ENCODE results near the gene ARHGEF39. TPM values are rescaled to one million over a fixed set of nuclear protein-coding genes. Genes with fewer than 3 reads are reported as not detected.
"Not testable (repeated sequence)": the region's sequence is repeated elsewhere in the genome, so short reads cannot be mapped to it uniquely, and the experiment has no call there.

ARHGEF39 gene
- total and polyA plus RNA-seq, 2 experiments from 2014 or later: 5.6 to 12.6 TPM

DNA sequence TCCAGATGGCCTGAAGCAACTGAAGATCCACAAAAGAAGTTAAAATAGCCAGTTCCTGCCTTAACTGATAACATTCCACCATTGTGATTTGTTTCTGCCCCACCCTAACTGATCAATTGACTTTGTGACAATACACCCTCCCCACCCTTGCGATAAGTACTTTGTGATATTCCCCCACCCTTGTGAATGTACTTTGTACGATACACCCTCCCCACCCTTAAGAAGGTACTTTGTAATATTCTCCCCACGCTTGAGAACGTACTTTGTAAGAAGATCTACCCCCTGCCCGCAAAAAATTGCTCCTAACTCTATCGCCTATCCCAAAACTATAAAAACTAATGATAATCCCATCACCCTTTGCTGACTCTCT is 28.1 kb downstream of the ARHGEF39 start:
- not testable (repeated sequence) for H3K4me1 ChIP-seq (ENCODE audit: low read depth); H3K27ac ChIP-seq; H3K9me3 ChIP-seq (ENCODE audit: low read depth); H3K27me3 ChIP-seq; DNase-seq (ENCODE audit: low read depth in 1 of 2, low spot score in 1 of 2); H3K36me3 ChIP-seq; H3K4me3 ChIP-seq

DNA sequence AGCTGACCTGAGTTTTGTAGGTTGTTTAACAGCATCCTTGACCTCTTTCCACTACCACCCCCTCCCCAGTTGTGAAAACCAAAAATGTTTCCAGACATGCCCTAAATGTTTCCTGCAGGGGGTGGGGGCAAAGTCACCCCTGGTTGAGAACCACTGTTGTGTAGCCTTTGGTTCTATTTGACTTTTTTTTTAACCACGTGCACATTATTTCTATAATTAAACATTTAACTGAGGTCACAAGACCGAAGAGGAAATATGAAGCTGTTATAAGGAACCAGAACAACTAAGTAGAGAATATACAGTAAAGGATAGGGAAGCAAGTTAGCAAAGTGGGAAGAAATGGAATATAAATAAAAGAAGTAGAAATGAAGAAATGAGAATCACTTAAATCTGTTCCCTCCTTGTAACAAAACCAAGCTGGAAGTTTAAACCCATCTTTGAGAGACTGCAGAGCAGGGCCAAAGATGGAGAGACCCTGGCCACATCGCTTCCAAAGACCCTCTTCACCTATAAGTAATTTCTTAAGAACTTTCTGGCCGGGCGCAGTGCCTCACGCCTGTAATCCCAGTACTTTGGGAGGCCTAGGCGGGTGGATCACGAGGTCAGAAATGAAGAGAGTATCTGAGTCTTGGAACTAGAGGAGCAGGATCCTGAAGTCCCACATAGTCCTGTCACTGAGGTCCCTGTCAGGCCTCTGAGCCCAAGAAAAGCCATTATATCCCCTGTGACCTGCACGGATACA is 28.7 kb downstream of the ARHGEF39 start:
- H3K9me3 ChIP-seq (ENCODE audit: low read depth): no peaks in the 10 kb centered on the region
- no peak overlapping the region for H3K4me3 ChIP-seq
- DNase-seq (ENCODE audit: low read depth in 1 of 2, low spot score in 1 of 2): no peak
- no peaks in the 10 kb centered on the region for H3K27me3 ChIP-seq
- TF ChIP-seq, protein P1, sequence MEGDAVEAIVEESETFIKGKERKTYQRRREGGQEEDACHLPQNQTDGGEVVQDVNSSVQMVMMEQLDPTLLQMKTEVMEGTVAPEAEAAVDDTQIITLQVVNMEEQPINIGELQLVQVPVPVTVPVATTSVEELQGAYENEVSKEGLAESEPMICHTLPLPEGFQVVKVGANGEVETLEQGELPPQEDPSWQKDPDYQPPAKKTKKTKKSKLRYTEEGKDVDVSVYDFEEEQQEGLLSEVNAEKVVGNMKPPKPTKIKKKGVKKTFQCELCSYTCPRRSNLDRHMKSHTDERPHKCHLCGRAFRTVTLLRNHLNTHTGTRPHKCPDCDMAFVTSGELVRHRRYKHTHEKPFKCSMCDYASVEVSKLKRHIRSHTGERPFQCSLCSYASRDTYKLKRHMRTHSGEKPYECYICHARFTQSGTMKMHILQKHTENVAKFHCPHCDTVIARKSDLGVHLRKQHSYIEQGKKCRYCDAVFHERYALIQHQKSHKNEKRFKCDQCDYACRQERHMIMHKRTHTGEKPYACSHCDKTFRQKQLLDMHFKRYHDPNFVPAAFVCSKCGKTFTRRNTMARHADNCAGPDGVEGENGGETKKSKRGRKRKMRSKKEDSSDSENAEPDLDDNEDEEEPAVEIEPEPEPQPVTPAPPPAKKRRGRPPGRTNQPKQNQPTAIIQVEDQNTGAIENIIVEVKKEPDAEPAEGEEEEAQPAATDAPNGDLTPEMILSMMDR (IDR thresholded peaks at IDR 0.05; ENCODE audit: low read depth, low read length): no peak
- no peaks in the 10 kb centered on the region for H3K36me3 ChIP-seq
- no peak overlapping the region for H3K27ac ChIP-seq
- H3K4me1 ChIP-seq (ENCODE audit: low read depth): peaks cover 9% of the 10 kb centered on the region

DNA sequence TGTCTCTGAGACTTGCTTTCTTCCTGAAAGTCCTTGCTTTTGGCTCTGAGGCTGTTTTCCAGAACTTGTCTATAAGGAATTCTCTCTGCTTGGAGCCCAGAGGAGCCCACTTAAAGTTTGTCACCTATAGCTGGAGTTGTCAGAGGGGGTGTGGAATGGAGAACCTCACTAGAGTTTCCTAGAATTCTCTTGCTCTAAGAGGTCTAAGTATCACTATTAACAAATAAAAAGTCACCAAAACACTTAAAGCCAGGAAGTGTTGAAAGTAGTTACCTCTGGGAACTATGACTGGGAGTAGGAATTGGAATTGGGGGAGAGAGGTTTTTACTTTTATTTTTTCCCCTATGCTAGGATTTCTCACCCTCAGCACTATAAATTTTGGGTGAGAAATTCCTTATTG is 29.3 kb downstream of the ARHGEF39 start:
- TF ChIP-seq, protein P1 (IDR thresholded peaks at IDR 0.05; ENCODE audit: low read depth, low read length): no peak
- no peaks in the 10 kb centered on the region for H3K27me3 ChIP-seq
- peaks cover 9% of the 10 kb centered on the region for H3K4me1 ChIP-seq (ENCODE audit: low read depth)
- no peaks in the 10 kb centered on the region for H3K36me3 ChIP-seq
- no peak overlapping the region for H3K4me3 ChIP-seq
- no peak for DNase-seq (ENCODE audit: low read depth in 1 of 2, low spot score in 1 of 2)
- H3K9me3 ChIP-seq (ENCODE audit: low read depth): no peaks in the 10 kb centered on the region
- H3K27ac ChIP-seq: peak overlapping the region; percentile 82

DNA sequence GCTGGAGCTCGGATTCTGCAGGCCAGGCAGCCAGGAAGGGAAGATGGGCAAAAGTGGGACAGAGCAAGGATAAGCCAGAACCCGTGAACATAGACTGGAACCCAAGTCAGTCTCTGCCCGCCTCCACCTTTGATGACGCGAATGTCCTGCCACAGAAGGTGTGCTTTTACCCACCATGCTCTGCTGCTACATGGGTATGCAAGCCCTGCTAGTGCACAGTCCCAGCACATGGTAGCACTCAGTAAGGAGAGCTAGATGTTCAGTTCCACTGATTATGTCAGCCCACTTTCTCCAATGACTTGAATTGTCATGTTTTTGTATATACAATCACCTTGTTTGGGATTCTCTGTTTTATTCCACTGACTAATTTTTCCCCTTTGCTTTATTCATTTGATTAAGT is 35.4 kb downstream of the ARHGEF39 start:
- no peak overlapping the region for H3K4me3 ChIP-seq
- no peak overlapping the region for H3K27ac ChIP-seq
- no peak for DNase-seq (ENCODE audit: low read depth in 1 of 2, low spot score in 1 of 2)
- TF ChIP-seq, protein P1 (IDR thresholded peaks at IDR 0.05; ENCODE audit: low read depth, low read length): no peak
- H3K27me3 ChIP-seq: no peaks in the 10 kb centered on the region
- H3K4me1 ChIP-seq (ENCODE audit: low read depth): no peaks in the 10 kb centered on the region
- no peaks in the 10 kb centered on the region for H3K36me3 ChIP-seq
- no peaks in the 10 kb centered on the region for H3K9me3 ChIP-seq (ENCODE audit: low read depth)

DNA sequence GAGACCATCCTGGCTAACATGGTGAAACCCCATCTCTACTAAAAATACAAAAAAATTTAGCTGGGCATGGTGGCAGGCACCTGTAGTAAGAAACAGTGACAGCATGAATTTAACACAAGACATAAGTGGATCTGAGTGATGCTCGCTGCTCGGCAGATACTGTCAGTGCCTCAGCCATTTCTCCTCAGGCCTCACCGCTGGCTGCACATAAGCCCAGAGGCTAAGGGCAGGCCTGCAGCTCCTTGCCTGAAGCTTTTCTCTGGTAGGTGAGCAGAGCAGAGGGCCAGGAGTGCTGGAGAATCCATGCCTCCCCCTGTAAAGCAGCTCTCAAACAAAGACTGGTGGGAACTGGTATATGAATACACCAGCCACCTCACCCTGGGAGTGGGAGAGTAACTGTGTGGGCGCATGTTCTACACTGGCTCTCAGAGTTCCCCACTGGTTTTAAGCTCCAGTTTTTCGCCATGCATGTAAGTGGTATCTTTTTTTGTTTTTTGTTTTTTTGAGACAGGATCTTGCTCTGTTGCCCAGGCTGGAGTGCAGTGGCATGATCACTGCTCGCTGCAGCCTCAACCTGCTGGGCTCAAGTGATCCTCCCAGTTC is 36.5 kb downstream of the ARHGEF39 start:
- Histone ChIP-seq H3K4me1 (ENCODE audit: low read depth) (no peaks in the 10 kb centered on the region), H3K4me3 (no peak overlapping the region), H3K27ac (no peak overlapping the region), H3K36me3 (no peaks in the 10 kb centered on the region), H3K27me3 (no peaks in the 10 kb centered on the region), H3K9me3 (ENCODE audit: low read depth) (no peaks in the 10 kb centered on the region)
- DNase-seq (ENCODE audit: low read depth in 1 of 2, low spot score in 1 of 2): no peak
- TF ChIP-seq, protein P1 (IDR thresholded peaks at IDR 0.05; ENCODE audit: low read depth, low read length): no peak

DNA sequence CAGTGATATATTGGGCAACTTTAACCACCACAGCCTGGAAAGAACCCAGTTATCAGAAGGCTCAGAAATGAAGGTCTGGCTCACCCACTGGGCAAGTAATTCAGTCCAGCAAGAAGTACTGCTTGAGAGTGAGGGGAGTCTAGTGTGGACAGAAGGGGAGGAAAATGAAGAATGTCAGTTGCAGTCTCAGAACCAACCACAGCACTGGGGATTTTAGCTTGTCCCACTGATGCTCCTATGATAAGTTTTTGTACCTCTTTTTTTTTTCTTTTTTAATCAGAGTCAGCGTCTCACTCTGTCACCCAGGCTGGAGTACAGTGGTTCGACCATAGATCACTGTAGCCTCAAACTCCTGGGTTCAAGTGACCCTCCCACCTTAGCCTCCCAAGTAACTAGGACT is 37.4 kb downstream of the ARHGEF39 start:
- Histone ChIP-seq H3K27me3 (no peaks in the 10 kb centered on the region), H3K4me3 (no peak overlapping the region), H3K27ac (no peak overlapping the region), H3K36me3 (no peaks in the 10 kb centered on the region), H3K9me3 (ENCODE audit: low read depth) (no peaks in the 10 kb centered on the region), H3K4me1 (ENCODE audit: low read depth) (no peaks in the 10 kb centered on the region)
- TF ChIP-seq, protein P1 (IDR thresholded peaks at IDR 0.05; ENCODE audit: low read depth, low read length): no peak
- DNase-seq (ENCODE audit: low read depth in 1 of 2, low spot score in 1 of 2): peak in 1 of 2 donors; percentile 26
